Kidney (tissue), 14 donors: ENCODE measurements around the gene NXPH3. TPM values are rescaled to one million over a fixed set of nuclear protein-coding genes. Genes with fewer than 3 reads are reported as not detected.

Experiments
- DNase-seq, 5 donors: peaks; one replicate each; pipeline ENCODE4 v3.0.0-alpha.2; 2013 to 2020
- FAIRE-seq: peaks from 2 replicates; lab custom pipeline; 2012; peaks lifted over from hg19 to GRCh38; lab: Jason Lieb, UNC
- H3K27ac ChIP-seq, 2 donors: one replicate each; pipeline ENCODE4 v1.7.0; 2013; ENCODE audit warnings: low read depth in 2 of 2, low read length in 2 of 2, inconsistent platforms in 1 of 2
- H3K27me3 ChIP-seq: one replicate; pipeline ENCODE4 v1.7.1; 2013; ENCODE audit warnings: low read length, inconsistent platforms; ENCODE audit not compliant: control insufficient read depth, insufficient read depth
- H3K36me3 ChIP-seq, 3 donors: one replicate each; pipeline versions ENCODE4 v1.7.0 to v1.7.1; 2013; ENCODE audit warnings: low read length in 3 of 3, control low read depth in 1 of 3, inconsistent platforms in 1 of 3; ENCODE audit not compliant: insufficient read depth in 3 of 3, control insufficient read depth in 2 of 3
- H3K4me1 ChIP-seq, 3 donors: one replicate each; pipeline versions ENCODE4 v1.7.0 to v1.7.1; 2013; ENCODE audit warnings: low read length in 3 of 3, inconsistent platforms in 1 of 3, low read depth in 1 of 3; ENCODE audit not compliant: control insufficient read depth in 2 of 3, insufficient read depth in 2 of 3
- H3K4me3 ChIP-seq, 3 donors: one replicate each; pipeline versions ENCODE4 v1.7.0 to v1.8.1; 2013; ENCODE audit warnings: low read length in 3 of 3, control low read depth in 1 of 3, inconsistent platforms in 1 of 3
- H3K9ac ChIP-seq, 3 donors: one replicate each; pipeline versions ENCODE4 v1.7.0 to v1.7.1; 2013; ENCODE audit warnings: low read length in 3 of 3, control low read depth in 1 of 3, inconsistent platforms in 1 of 3
- H3K9me3 ChIP-seq, 3 donors: one replicate each; pipeline versions ENCODE4 v1.7.0 to v1.7.1; 2013; ENCODE audit warnings: low read length in 3 of 3, control low read depth in 1 of 3, inconsistent platforms in 1 of 3; ENCODE audit not compliant: control insufficient read depth in 2 of 3, insufficient read depth in 1 of 3
- CTCF ChIP-seq: IDR thresholded peaks from 3 replicates; pipeline ENCODE4 v1.5.1; 2012; ENCODE audit warnings: mild to moderate bottlenecking, moderate library complexity, borderline replicate concordance; ENCODE audit not compliant: insufficient read depth; ENCODE audit errors: extremely low read depth
- intact Hi-C: fragments of 100-400 bp; cut with DNase I; formaldehyde crosslinking; loops from one replicate; pipeline ENCODE4 v1.11.1; 2022
- polyA plus RNA-seq: library from polyadenylated mRNA; stranded (reverse); fragments of 350-450 nt; fragmentation: Illumina TruSeq; extraction: RNeasy Lipid Tissue Mini Kit (QIAGEN cat#74804); gene quantifications from one replicate; pipeline ENCODE4 v1.2.3, GENCODE V29; 2014; ENCODE audit warnings: low read depth, low replicate concordance; ENCODE audit not compliant: insufficient read depth
- total RNA-seq: library from RNA; stranded (reverse); fragmentation: NEBNext Ultra II Directional; extraction: Animal tissue kit (Norgen Biotek cat#: 25700); gene quantifications from one replicate; pipeline ENCODE4 v1.2.1, GENCODE V29; 2021
- donor health status: control.
- donor health status: control.
- donor health status: control.
- donor health status: control.
- donor health status: control.
- donor health status: DM: yes; HTN: yes; CAD: no.
- donor health status: Normal renal cell carcinoma (clear cell type).

NXPH3 gene
- total and polyA plus RNA-seq, 2 donors from 2014 or later: 0.98 to 1.2 TPM

- no peak for TF ChIP-seq CTCF
- Histone ChIP-seq H3K27ac (no peak overlapping the region), H3K9ac (peak overlapping the region in 1 of 3 donors; percentile 24), H3K4me3 (peak overlapping the region; percentile 50 to 61 (median 53)), H3K9me3 (no peaks in the 10 kb centered on the region), H3K36me3 (no peaks in the 10 kb centered on the region), H3K27me3 (no peaks in the 10 kb centered on the region), H3K4me1 (peaks cover 0 to 8% (median 0%) of the 10 kb centered on the region in 3 donors)
- peak; percentile 58 to 82 (median 77) for DNase-seq
- intact Hi-C loops: no loop called here
- FAIRE-seq: no peak
These were observed 631 bp downstream of the NXPH3 start for GRCh38 chr17:49576088-49576916.

GRCh38 chr17:49576917-49577649 lies 1.4 kb downstream of the NXPH3 start:
- Histone ChIP-seq H3K27me3 (no peaks in the 10 kb centered on the region), H3K4me1 (peaks cover 0 to 8% (median 0%) of the 10 kb centered on the region in 3 donors), H3K9ac (peak overlapping the region in 2 of 3 donors; percentile 24 to 46), H3K4me3 (peak overlapping the region in 2 of 3 donors; percentile 24 to 61), H3K36me3 (no peaks in the 10 kb centered on the region), H3K9me3 (no peaks in the 10 kb centered on the region), H3K27ac (no peak overlapping the region)
- intact Hi-C loops: no loop called here
- DNase-seq: peak in 2 of 5 donors; percentile 67 to 74
- no peak for FAIRE-seq
- no peak for TF ChIP-seq CTCF

GRCh38 chr17:49577650-49577934 lies 1.9 kb downstream of the NXPH3 start:
- H3K4me1 ChIP-seq: peaks cover 0 to 8% (median 0%) of the 10 kb centered on the region in 3 donors
- H3K9me3 ChIP-seq: no peaks in the 10 kb centered on the region
- no peak for TF ChIP-seq CTCF
- H3K36me3 ChIP-seq: no peaks in the 10 kb centered on the region
- H3K4me3 ChIP-seq: no peak overlapping the region
- H3K27me3 ChIP-seq: no peaks in the 10 kb centered on the region
- H3K9ac ChIP-seq: no peak overlapping the region
- no peak for FAIRE-seq
- DNase-seq: no peak
- no peak overlapping the region for H3K27ac ChIP-seq
- intact Hi-C loops: no loop called here
